Activated naive CD8-positive, alpha-beta T cell (primary cell): ENCODE data around the gene ZSWIM5.
A peak's percentile ranks its signal among the peaks of the same experiment; 100 is the strongest.
"Not testable (repeated sequence)": the region's sequence is repeated elsewhere in the genome, so short reads cannot be mapped to it uniquely, and the experiment has no call there.

Experiments
- H3K27ac Mint-ChIP-seq: one replicate; pipeline ENCODE4 v1.8.0; 2021; ENCODE audit warnings: mixed read lengths
- H3K27me3 Mint-ChIP-seq: one replicate; pipeline ENCODE4 v1.8.0; 2021; ENCODE audit warnings: mixed read lengths
- H3K36me3 Mint-ChIP-seq: one replicate; pipeline ENCODE4 v1.8.0; 2021; ENCODE audit warnings: mixed read lengths
- H3K4me1 Mint-ChIP-seq: one replicate; pipeline ENCODE4 v1.8.0; 2021; ENCODE audit warnings: low read depth, mixed read lengths
- H3K4me3 Mint-ChIP-seq: one replicate; pipeline ENCODE4 v1.8.0; 2021; ENCODE audit warnings: mild to moderate bottlenecking, mixed read lengths
- H3K9me3 Mint-ChIP-seq: one replicate; pipeline ENCODE4 v1.8.0; 2021; ENCODE audit warnings: low read depth, mixed read lengths

Gene ZSWIM5

GRCh38 chr1:45005761-45006160 lies 200.6 kb downstream of the ZSWIM5 start:
- Mint-ChIP-seq H3K9me3 (no peaks in the 10 kb centered on the region), H3K27ac (no peak overlapping the region), H3K36me3 (peaks cover 4% of the 10 kb centered on the region), H3K27me3 (no peaks in the 10 kb centered on the region), H3K4me1 (peaks cover 21% of the 10 kb centered on the region), H3K4me3 (no peak overlapping the region)

GRCh38 chr1:45004281-45004920 lies 202.0 kb downstream of the ZSWIM5 start:
- peaks cover 4% of the 10 kb centered on the region for H3K36me3 Mint-ChIP-seq
- H3K4me3 Mint-ChIP-seq, result no peak overlapping the region

GRCh38 chr1:45003741-45004140 lies 202.7 kb downstream of the ZSWIM5 start:
- H3K36me3 Mint-ChIP-seq, result peaks cover 4% of the 10 kb centered on the region

More at GRCh38 chr1:45004281-45004920, 202.0 kb downstream of the ZSWIM5 start:
- Mint-ChIP-seq H3K27me3 (no peaks in the 10 kb centered on the region), H3K27ac (no peak overlapping the region), H3K9me3 (no peaks in the 10 kb centered on the region), H3K4me1 (peaks cover 15% of the 10 kb centered on the region)

GRCh38 chr1:45002650-45003645 lies 203.5 kb downstream of the ZSWIM5 start:
- Mint-ChIP-seq H3K27ac (peak overlapping the region; percentile 50), H3K36me3 (peaks cover 4% of the 10 kb centered on the region)

More at GRCh38 chr1:45003741-45004140, 202.7 kb downstream of the ZSWIM5 start:
- Mint-ChIP-seq H3K27me3 (no peaks in the 10 kb centered on the region), H3K27ac (no peak overlapping the region), H3K4me3 (no peak overlapping the region), H3K4me1 (peaks cover 8% of the 10 kb centered on the region), H3K9me3 (no peaks in the 10 kb centered on the region)

GRCh38 chr1:45001576-45001975 lies 204.8 kb downstream of the ZSWIM5 start:
- peak overlapping the region; percentile 54 for H3K27ac Mint-ChIP-seq
- not testable (repeated sequence) for H3K9me3 Mint-ChIP-seq, H3K36me3 Mint-ChIP-seq, H3K27me3 Mint-ChIP-seq, H3K4me3 Mint-ChIP-seq, H3K4me1 Mint-ChIP-seq

More at GRCh38 chr1:45002650-45003645, 203.5 kb downstream of the ZSWIM5 start:
- Mint-ChIP-seq H3K4me3 (no peak overlapping the region), H3K9me3 (no peaks in the 10 kb centered on the region), H3K27me3 (no peaks in the 10 kb centered on the region), H3K4me1 (peaks cover 7% of the 10 kb centered on the region)

GRCh38 chr1:45001011-45001481 lies 205.4 kb downstream of the ZSWIM5 start:
- peaks cover 7% of the 10 kb centered on the region for H3K4me1 Mint-ChIP-seq
- H3K4me3 Mint-ChIP-seq, result no peak overlapping the region
- H3K36me3 Mint-ChIP-seq, result peaks cover 4% of the 10 kb centered on the region
- H3K27ac Mint-ChIP-seq, result peak overlapping the region; percentile 76
- no peaks in the 10 kb centered on the region for H3K9me3 Mint-ChIP-seq
- H3K27me3 Mint-ChIP-seq, result no peaks in the 10 kb centered on the region

GRCh38 chr1:44999232-44999631 lies 207.2 kb downstream of the ZSWIM5 start:
- no peaks in the 10 kb centered on the region for H3K27me3 Mint-ChIP-seq
- H3K4me1 Mint-ChIP-seq, result peaks cover 7% of the 10 kb centered on the region
- H3K4me3 Mint-ChIP-seq, result no peak overlapping the region
- peaks cover 4% of the 10 kb centered on the region for H3K36me3 Mint-ChIP-seq
- no peak overlapping the region for H3K27ac Mint-ChIP-seq
- no peaks in the 10 kb centered on the region for H3K9me3 Mint-ChIP-seq

- no peak overlapping the region for H3K4me3 Mint-ChIP-seq
- no peaks in the 10 kb centered on the region for H3K9me3 Mint-ChIP-seq
- no peaks in the 10 kb centered on the region for H3K36me3 Mint-ChIP-seq
- no peak overlapping the region for H3K27ac Mint-ChIP-seq
- H3K4me1 Mint-ChIP-seq, result peaks cover 2% of the 10 kb centered on the region
- H3K27me3 Mint-ChIP-seq, result no peaks in the 10 kb centered on the region
These were observed 210.8 kb downstream of the ZSWIM5 start for GRCh38 chr1:44995467-44996238.

- Mint-ChIP-seq H3K4me3 (no peak overlapping the region), H3K27ac (no peak overlapping the region), H3K4me1 (no peaks in the 10 kb centered on the region), H3K36me3 (no peaks in the 10 kb centered on the region), H3K27me3 (no peaks in the 10 kb centered on the region), H3K9me3 (no peaks in the 10 kb centered on the region)
These were observed 212.0 kb downstream of the ZSWIM5 start for GRCh38 chr1:44994309-44994898.

- Mint-ChIP-seq H3K27ac (no peak overlapping the region), H3K4me1 (peaks cover 19% of the 10 kb centered on the region), H3K9me3 (no peaks in the 10 kb centered on the region), H3K27me3 (no peaks in the 10 kb centered on the region), H3K36me3 (no peaks in the 10 kb centered on the region), H3K4me3 (peak overlapping the region; percentile 49)
These were observed 217.8 kb downstream of the ZSWIM5 start for GRCh38 chr1:44988531-44989156.

GRCh38 chr1:44985747-44986359 lies 220.6 kb downstream of the ZSWIM5 start:
- Mint-ChIP-seq H3K36me3 (peaks cover 3% of the 10 kb centered on the region), H3K9me3 (no peaks in the 10 kb centered on the region), H3K4me3 (peak overlapping the region; percentile 99), H3K27me3 (no peaks in the 10 kb centered on the region), H3K27ac (peak overlapping the region; percentile 95), H3K4me1 (peaks cover 28% of the 10 kb centered on the region)

- H3K4me1 Mint-ChIP-seq, result peaks cover 12% of the 10 kb centered on the region
- H3K9me3 Mint-ChIP-seq, H3K27me3 Mint-ChIP-seq, H3K27ac Mint-ChIP-seq, H3K4me3 Mint-ChIP-seq: not testable (repeated sequence)
- peaks cover 26% of the 10 kb centered on the region for H3K36me3 Mint-ChIP-seq
These were observed 229.0 kb downstream of the ZSWIM5 start for GRCh38 chr1:44977372-44977771.

- peaks cover 10% of the 10 kb centered on the region for H3K4me1 Mint-ChIP-seq
- peaks cover 26% of the 10 kb centered on the region for H3K36me3 Mint-ChIP-seq
- no peak overlapping the region for H3K4me3 Mint-ChIP-seq
- H3K27me3 Mint-ChIP-seq, result no peaks in the 10 kb centered on the region
- no peaks in the 10 kb centered on the region for H3K9me3 Mint-ChIP-seq
- H3K27ac Mint-ChIP-seq, result no peak overlapping the region
These were observed 230.2 kb downstream of the ZSWIM5 start for GRCh38 chr1:44976252-44976651.

- peaks cover 12% of the 10 kb centered on the region for H3K4me1 Mint-ChIP-seq
- no peak overlapping the region for H3K4me3 Mint-ChIP-seq
- peaks cover 26% of the 10 kb centered on the region for H3K36me3 Mint-ChIP-seq
- H3K27ac Mint-ChIP-seq, result no peak overlapping the region
- H3K27me3 Mint-ChIP-seq, result no peaks in the 10 kb centered on the region
- H3K9me3 Mint-ChIP-seq, result no peaks in the 10 kb centered on the region
These were observed 232.8 kb downstream of the ZSWIM5 start for GRCh38 chr1:44973645-44974044.
